GM18511 (cell line): ENCODE measurements around the gene ATG7.
"Not testable (repeated sequence)": the region's sequence is repeated elsewhere in the genome, so short reads cannot be mapped to it uniquely, and the experiment has no call there.

Experiments used
- ATAC-seq: cut with Tn5 transposase; IDR thresholded peaks from one replicate; pipeline ENCODE4 v1.9.1; 2021; ENCODE audit warnings: mild to moderate bottlenecking, moderate library complexity; ENCODE audit not compliant: unreplicated experiment

Gene ATG7

GRCh38 chr3:11495948-11496557 is 223.9 kb downstream of the ATG7 start:
- no peak for ATAC-seq

DNA sequence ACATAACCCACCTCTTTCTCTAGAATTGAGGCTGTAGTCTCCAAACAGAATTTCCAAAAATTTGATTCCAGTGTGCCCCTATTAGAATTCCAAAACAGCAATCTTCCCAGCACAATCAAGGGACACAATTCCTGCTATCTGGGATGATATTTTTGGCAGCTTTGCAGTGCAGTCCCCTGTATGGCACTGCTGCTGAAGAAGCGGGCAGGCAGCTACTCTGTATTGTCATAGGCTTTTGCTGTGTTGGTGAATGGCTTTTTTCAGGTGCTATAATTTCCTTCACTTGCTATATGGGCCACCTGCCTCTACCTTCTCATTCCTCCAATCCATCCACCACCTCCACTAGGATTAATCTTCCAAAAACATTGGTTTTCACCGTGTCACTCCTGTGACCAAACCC is 226.0 kb downstream of the ATG7 start:
- no peak for ATAC-seq

DNA sequence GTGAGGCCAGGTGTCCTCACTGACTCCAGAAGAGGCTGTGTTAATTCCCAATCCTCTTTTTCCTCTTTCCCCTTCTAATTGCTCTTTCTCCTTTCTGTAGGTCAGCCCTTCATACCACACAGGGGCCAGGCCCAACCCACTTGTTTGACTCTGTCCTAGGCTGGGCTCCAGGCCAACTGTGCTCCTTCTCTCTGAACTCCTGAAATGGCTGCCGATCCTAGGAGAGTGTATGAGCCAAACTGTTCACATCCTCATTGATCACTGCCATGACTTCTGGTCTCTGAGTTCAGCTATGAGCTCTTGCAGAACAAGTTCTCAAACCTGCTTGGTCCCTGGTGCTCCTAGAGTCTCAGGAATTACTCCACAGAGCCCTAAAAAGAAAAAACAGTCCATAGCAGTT is 226.4 kb downstream of the ATG7 start:
- ATAC-seq, result no peak

- ATAC-seq, result no peak
Observed at GRCh38 chr3:11499144-11499543, 226.9 kb downstream of the ATG7 start.

GRCh38 chr3:11502413-11502812 is 230.2 kb downstream of the ATG7 start:
- ATAC-seq, result not testable (repeated sequence)

DNA sequence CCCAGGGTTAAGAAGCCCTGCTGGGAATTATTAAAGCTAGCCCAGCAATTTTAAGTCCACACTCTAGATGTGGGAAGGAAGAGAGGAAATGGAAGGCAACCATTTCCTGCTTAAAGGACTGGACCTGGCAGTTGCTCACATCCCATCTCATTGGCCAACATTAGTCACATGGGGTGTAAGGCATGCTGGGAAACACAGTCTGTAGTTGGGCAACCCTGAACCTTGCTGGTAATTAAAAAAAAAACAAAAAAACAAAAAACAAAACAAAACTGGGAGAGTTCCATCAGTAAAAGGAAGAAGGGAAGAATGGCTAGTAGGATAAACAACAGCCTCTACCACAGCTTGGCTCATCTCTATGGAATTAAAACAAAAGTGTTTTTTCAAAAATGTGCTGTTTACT is 235.5 kb downstream of the ATG7 start:
- no peak for ATAC-seq

DNA sequence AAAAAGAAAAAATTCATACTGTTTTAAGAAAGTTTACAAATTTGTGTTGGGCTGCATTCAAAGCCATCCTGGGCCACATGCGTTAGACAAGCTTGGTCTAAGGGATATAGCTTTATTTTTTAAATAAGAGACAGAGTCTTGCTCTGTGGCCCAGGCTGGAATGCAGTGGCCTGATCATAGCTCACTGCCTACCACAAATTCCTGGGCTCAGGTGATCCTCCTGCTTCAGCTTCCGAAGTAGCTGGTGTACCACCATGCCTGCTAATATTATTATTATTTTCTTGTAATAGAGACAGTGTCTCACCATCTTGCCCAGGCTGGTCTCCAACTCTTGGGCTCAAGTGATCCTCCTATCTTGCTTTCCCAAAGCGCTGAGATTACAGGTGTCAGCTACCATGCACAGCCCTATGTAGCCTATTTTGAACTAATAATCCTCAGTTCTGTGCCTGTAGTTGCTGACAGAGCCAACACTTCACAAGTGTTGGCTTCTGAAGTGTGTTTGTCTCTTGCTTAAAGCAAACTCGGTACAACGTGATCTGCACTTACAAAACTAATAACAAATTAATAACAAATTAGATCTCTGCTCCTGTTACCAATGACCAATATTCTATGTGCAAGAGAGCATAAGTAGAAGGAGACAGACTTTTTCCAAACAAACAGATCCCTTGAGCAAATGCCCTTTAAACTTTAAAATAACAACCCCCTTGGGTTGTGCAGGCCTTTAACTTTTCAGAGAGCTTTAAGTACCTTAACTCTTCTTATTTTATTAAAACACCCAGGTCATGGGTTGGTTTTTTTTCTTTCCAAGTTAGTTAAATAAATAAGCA is 236.4 kb downstream of the ATG7 start:
- ATAC-seq, result no peak

- no peak for ATAC-seq
Observed at GRCh38 chr3:11509173-11510000, 237.2 kb downstream of the ATG7 start.

DNA sequence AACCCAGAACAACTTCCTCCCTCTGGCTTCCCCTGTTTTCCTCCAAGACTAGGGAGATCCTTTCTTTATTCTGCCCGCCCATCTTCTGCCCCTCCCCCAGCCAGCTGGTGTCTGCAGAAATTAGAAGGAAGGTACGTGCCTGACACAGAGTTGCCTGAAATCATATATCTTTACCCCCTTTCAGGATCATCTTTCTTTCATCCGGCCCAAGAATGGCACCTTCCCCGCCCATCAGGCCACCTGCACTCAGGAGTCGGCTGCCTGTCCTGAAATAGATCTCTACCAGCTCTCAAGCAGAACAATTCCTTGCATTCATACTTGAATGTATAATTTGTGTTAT is 237.8 kb downstream of the ATG7 start:
- ATAC-seq, result no peak

DNA sequence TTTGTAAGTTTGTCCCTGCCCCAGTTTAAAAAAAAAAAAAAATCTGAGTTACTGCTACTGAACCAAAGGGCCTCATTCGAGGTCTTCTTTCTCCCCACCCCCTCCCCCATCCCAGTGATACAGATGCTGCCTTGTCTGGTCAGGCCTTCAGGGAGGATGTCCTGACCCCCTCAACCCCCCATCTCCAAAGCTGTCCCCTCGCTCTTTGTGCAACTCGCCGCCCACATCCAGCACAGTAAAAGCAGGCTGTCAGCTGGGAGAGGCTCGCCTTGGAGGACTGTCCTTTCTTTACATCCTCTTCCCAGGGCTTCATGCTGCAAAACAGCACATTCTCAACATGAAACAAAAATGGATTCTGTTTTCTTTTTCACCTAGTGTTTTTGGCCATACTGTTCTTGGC is 238.2 kb downstream of the ATG7 start:
- ATAC-seq, result no peak

- ATAC-seq, result not testable (repeated sequence)
Observed at GRCh38 chr3:11511606-11512005, 239.4 kb downstream of the ATG7 start.

DNA sequence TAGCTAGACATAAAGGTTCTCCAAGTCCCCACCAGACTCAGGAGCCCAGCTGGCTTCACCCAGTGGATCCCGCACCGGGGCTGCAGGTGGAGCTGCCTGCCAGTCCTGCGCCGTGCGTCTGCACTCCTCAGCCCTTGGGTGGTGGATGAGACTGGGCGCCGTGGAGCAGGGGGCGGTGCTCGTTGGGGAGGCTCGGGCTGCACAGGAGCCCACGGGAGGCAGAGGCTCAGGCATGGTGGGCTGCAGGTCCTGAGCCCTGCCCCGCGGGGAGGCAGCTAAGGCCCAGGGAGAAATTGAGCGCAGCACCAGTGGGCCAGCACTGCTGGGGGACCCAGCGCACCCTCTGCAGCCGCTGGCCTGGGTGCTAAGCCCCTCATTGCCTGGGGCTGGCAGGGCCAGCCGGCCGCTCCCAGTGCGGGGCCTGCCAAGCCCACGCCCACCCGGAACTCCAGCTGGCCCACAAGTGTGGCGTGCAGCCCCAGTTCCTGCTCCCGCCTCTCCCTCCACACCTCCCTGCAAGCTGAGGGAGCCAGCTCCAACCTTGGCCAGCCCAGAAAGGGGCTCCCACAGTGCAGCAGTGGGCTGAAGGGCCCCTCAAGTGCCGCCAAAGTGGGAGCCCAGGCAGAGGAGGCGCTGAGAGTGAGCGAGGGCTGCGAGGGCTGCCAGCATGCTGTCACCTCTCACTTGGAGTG is 241.1 kb downstream of the ATG7 start:
- not testable (repeated sequence) for ATAC-seq

DNA sequence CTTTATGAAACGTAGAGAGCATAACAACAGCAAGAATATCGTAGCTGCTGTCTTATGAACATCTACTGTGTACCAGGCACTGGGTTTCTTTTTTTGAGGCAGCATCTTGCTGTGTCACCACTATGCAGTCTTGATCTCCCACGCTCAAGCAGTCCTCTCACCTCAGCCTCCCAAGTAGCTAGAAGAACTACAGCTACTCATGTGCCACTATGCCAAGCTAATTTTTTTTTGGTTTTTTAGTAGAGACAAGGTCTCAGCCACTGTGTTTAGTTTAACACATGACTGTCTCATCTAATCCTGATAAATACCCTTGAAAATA is 241.6 kb downstream of the ATG7 start:
- no peak for ATAC-seq

- no peak for ATAC-seq
Observed at GRCh38 chr3:11514191-11514821, 242.1 kb downstream of the ATG7 start.

- ATAC-seq, result no peak
Observed at GRCh38 chr3:11517601-11518000, 245.4 kb downstream of the ATG7 start.

DNA sequence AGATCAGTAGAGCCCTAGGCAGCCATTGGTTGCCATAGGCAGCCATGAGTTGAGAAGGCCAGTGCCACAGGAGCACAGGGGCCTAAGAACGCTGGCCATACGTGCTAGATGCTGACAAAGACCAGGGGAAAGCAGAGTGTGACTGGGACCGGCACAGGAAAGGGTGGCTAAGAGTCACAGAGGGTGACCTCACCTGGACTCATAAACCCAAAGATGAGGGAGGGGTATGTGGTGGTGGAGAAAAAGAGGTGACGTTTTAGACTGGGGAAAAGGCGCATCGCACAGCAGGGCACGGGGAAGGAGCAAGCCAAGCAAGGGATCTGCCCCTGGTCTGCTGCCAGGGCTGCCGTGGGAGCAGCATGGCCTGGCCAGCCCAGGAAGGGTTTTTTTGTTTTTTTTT is 249.0 kb downstream of the ATG7 start:
- no peak for ATAC-seq

GRCh38 chr3:11522398-11522715 is 250.2 kb downstream of the ATG7 start:
- no peak for ATAC-seq

DNA sequence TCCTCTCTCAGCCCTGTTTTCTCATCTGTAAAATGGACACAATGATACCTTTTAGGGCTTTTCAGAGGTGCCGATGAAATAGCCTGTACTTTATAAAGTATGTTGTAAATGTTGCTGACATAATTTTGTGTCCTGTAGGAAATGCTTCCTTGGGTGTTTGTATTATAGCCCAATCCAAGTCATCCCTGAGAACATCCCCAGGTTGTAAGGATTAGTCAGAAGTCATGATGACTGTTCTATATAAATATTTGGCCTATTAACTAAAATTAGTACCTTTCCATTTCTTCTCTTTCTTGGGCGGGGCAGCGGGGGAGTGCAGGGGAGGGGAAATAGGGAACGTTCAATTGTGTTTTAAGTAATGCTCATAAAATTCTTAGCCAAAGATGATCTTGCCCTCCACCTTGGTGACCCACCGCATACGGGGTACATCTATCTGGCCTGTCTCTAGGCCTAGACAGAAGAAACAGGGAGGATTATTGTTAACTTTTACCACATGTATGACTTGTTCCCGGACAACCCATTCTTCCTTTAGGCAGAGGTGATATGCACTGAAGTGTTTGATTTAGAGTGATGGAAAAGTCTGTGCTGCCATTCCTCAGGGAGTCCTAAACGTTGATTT is 250.9 kb downstream of the ATG7 start:
- ATAC-seq, result no peak

DNA sequence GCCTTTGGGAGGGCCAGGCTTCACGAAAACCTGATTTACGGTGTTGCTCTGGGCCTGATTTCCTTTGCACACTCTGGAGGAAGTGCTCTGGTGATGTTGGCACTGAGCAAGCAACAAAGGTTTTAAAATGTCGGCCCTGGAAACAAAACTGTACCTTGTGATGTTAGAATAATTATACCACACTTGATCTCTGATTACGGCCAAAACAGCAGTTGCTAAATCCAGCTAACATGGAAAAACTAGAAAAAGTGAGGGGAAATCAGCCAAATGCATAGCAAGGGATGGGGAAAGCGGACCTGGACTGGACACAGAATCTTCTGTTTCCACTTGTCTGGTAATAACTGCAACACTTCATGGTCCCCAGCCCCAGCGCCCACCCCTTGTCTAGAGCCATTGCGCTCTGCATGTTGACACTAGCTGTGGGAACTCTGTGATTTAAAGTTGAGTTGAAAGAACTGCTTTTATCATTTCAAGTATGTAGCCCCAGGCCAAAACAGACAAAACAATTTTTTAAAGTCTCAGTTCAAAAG is 251.4 kb downstream of the ATG7 start:
- ATAC-seq, result no peak

DNA sequence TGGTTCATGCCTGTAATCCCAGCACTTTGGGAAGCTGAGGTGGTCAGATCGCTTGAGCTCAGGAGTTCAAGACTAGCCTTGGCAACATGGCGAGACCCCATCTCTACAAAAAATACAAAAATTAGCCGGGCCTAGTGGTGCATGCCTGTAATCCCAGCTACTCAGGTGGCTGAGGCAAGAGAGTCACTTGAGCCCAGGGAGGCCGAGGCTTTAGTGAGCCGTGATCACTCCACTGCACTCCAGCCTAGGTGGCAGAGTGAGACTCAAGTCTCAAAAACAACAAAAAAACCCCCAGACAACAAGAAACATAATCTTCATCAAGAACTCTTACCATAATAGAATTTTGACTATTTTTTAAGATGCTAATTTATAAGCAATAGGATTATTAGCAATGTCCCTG is 253.9 kb downstream of the ATG7 start:
- ATAC-seq, result not testable (repeated sequence)
